HL-60 (cell line): ENCODE data around the gene NET1.

Source experiments
- GABPA ChIP-seq: IDR thresholded peaks from 2 replicates; pipeline ENCODE4 v1.6.1; 2012; ENCODE audit warnings: low read depth
- POLR2AphosphoS5 ChIP-seq: IDR thresholded peaks from 2 replicates; pipeline ENCODE4 v1.6.1; 2012; ENCODE audit warnings: low read depth
- SPI1 ChIP-seq: IDR thresholded peaks from 2 replicates; pipeline ENCODE4 v1.6.1; 2012; ENCODE audit warnings: low read depth, mild to moderate bottlenecking, borderline replicate concordance
- TF ChIP-seq, protein P1 (sequence below): IDR thresholded peaks from one replicate; pipeline ENCODE4 v1.5.1; 2011; ENCODE audit warnings: low read length, control low read depth, inconsistent platforms; ENCODE audit not compliant: insufficient read depth
- TF ChIP-seq, protein P2 (sequence below): IDR thresholded peaks from 2 replicates; pipeline ENCODE4 v1.6.1; 2012; ENCODE audit warnings: low read depth; ENCODE audit not compliant: insufficient replicate concordance

DNA sequence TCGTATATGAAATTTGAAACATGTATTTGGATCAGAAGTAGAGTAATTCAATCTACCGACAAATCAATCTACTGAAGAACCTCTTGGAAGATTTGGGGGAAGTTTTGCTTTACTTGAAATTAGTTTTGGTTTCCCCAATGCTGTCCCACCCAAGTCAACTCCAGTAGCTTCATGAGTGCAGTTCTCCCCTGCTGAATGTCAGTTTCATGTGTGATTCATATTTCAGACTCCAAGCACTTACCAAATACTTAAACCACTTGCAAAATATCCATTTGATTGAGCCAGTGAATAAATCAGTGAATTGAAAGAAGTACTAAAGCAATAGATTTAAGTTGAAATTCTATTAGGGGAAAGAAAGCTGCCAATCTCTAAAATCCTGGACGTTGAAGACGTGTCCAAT is 77.7 kb downstream of the NET1 start:
- TF ChIP-seq, protein P1, sequence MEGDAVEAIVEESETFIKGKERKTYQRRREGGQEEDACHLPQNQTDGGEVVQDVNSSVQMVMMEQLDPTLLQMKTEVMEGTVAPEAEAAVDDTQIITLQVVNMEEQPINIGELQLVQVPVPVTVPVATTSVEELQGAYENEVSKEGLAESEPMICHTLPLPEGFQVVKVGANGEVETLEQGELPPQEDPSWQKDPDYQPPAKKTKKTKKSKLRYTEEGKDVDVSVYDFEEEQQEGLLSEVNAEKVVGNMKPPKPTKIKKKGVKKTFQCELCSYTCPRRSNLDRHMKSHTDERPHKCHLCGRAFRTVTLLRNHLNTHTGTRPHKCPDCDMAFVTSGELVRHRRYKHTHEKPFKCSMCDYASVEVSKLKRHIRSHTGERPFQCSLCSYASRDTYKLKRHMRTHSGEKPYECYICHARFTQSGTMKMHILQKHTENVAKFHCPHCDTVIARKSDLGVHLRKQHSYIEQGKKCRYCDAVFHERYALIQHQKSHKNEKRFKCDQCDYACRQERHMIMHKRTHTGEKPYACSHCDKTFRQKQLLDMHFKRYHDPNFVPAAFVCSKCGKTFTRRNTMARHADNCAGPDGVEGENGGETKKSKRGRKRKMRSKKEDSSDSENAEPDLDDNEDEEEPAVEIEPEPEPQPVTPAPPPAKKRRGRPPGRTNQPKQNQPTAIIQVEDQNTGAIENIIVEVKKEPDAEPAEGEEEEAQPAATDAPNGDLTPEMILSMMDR = no peak
- TF ChIP-seq POLR2AphosphoS5 (no peak), SPI1 (no peak), GABPA (no peak)
- TF ChIP-seq, protein P2, sequence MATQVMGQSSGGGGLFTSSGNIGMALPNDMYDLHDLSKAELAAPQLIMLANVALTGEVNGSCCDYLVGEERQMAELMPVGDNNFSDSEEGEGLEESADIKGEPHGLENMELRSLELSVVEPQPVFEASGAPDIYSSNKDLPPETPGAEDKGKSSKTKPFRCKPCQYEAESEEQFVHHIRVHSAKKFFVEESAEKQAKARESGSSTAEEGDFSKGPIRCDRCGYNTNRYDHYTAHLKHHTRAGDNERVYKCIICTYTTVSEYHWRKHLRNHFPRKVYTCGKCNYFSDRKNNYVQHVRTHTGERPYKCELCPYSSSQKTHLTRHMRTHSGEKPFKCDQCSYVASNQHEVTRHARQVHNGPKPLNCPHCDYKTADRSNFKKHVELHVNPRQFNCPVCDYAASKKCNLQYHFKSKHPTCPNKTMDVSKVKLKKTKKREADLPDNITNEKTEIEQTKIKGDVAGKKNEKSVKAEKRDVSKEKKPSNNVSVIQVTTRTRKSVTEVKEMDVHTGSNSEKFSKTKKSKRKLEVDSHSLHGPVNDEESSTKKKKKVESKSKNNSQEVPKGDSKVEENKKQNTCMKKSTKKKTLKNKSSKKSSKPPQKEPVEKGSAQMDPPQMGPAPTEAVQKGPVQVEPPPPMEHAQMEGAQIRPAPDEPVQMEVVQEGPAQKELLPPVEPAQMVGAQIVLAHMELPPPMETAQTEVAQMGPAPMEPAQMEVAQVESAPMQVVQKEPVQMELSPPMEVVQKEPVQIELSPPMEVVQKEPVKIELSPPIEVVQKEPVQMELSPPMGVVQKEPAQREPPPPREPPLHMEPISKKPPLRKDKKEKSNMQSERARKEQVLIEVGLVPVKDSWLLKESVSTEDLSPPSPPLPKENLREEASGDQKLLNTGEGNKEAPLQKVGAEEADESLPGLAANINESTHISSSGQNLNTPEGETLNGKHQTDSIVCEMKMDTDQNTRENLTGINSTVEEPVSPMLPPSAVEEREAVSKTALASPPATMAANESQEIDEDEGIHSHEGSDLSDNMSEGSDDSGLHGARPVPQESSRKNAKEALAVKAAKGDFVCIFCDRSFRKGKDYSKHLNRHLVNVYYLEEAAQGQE = no peak
